ENCODE data around the gene SLC9A9. TPM values are rescaled to one million over a fixed set of nuclear protein-coding genes. Genes with fewer than 3 reads are reported as not detected.

The SLC9A9 gene
- polyA plus RNA-seq, 1 of the 3 experiments (the other 2 are of a cell fraction), result 0.05 TPM

DNA sequence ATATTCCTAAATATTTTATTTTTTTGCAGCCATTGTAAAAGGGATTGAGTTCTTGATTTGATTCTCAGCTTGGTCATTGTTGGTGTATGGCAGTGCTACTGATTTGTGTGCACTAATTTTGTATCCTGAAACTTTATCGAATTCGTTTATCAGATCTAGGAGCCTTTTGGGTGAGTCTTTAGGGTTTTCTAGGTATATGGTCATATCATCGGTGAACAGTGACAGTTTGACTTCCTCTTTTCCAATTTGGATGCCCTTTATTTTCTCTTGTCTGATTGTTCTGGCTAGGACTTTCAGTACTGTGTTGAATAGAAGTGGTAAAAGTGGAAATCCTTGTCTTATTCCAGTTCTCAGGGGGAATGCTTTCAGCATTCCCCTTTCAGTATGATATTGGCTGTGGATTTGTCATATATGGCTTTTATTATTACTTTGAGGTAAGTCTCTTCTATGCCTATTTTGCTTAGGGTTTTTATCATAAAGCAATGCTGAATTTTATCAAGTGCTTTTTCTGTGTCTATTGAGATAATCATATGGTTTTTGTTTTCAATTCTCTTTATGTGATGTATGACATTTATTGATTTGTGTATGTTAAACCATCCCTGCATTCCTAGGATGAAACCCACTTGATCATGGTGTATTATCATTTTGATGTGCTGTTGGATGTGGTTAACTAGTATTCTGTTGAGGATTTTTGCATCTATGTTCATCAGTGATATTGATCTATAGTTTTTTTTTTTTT is 11.4 kb upstream of the SLC9A9 start:
- no peak overlapping the region for H3K4me3 ChIP-seq (ENCODE audit: low read depth in 2 of 2, low read length in 1 of 2)
- H3K27me3 ChIP-seq (ENCODE audit: insufficient read depth), result no peaks in the 10 kb centered on the region; the same call in 1 of the 2 replicates
- no peaks in the 10 kb centered on the region for H3K9me3 ChIP-seq
- H2AFZ ChIP-seq (ENCODE audit: low read depth), result no peak overlapping the region
- WGBS (ENCODE audit: low lambda C conversion rate), result 10% methylated on average over 3 of the region's 3 CpGs
- no peak overlapping the region for H3K4me2 ChIP-seq
- H3K9ac ChIP-seq, result no peak overlapping the region
- H3F3A ChIP-seq (replicated peaks; ENCODE audit: insufficient read depth), result no peaks in the 10 kb centered on the region
- H3K27ac ChIP-seq (ENCODE audit: low read depth in 2 of 2, low read length in 1 of 2), result no peak overlapping the region
- CTCF ChIA-PET, result no interaction called here
- POLR2A ChIA-PET, result no interaction called here
- H3K4me1 ChIP-seq (ENCODE audit: control insufficient read depth in 1 of 2, insufficient read depth in 2 of 2, low read depth in 1 of 2, low read length in 1 of 2), result no peaks in the 10 kb centered on the region
- H3K36me3 ChIP-seq (replicated peaks in 1 of 2; ENCODE audit: control insufficient read depth in 1 of 2, insufficient read depth in 2 of 2, low read length in 1 of 2), result no peaks in the 10 kb centered on the region
- TF ChIP-seq RAD21 (IDR thresholded peaks at IDR 0.05; ENCODE audit: low read length) (no peak), POLR2AphosphoS5 (IDR thresholded peaks at IDR 0.05; ENCODE audit: low read depth, low read length) (no peak), SMC3 (IDR thresholded peaks at IDR 0.05; ENCODE audit: low read depth, low read length) (no peak), MXI1 (IDR thresholded peaks at IDR 0.05; ENCODE audit: low read depth, low read length) (no peak), NFIC (IDR thresholded peaks at IDR 0.05; ENCODE audit: borderline replicate concordance) (no peak)
- TF ChIP-seq, protein P1, sequence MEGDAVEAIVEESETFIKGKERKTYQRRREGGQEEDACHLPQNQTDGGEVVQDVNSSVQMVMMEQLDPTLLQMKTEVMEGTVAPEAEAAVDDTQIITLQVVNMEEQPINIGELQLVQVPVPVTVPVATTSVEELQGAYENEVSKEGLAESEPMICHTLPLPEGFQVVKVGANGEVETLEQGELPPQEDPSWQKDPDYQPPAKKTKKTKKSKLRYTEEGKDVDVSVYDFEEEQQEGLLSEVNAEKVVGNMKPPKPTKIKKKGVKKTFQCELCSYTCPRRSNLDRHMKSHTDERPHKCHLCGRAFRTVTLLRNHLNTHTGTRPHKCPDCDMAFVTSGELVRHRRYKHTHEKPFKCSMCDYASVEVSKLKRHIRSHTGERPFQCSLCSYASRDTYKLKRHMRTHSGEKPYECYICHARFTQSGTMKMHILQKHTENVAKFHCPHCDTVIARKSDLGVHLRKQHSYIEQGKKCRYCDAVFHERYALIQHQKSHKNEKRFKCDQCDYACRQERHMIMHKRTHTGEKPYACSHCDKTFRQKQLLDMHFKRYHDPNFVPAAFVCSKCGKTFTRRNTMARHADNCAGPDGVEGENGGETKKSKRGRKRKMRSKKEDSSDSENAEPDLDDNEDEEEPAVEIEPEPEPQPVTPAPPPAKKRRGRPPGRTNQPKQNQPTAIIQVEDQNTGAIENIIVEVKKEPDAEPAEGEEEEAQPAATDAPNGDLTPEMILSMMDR (IDR thresholded peaks at IDR 0.05), result no peak
- no peaks in the 10 kb centered on the region for H4K20me1 ChIP-seq (ENCODE audit: insufficient read depth)
- H3K9me2 ChIP-seq, result no peaks in the 10 kb centered on the region
- no peaks in the 10 kb centered on the region for H3K79me2 ChIP-seq (ENCODE audit: insufficient read depth)
- no peak for DNase-seq

DNA sequence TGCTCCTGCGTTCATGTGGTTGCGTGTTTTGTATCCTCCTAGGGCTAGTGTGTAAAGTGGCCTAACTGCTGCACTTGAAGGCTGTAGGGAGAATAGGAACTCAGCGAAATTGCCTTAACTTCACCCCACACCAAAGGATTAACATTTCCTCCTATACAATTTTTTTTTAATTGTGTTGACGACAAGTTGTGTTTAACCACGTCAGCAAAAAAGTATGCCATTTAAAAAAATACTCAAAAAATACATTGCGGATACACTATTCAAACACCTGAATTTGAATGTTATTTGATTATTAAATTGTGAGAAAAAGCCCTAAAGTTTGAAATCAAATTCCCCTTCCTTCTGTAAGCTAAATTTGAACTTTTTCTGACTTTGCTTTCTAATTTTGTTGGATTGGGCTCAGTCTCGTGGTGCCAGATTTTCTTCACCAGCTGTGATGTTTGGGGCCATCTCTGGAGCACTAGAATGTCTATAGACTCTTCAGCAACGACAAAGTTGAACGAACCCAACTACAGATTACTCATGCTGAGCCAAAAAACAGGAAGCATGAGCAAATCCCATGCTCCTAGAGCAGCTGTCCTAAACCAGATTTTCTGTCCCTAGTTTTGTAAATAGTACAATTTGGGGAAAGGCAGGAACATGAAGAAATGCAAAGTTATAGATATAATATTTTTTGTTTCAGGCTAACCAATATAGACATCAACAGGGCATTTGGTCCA is 8.1 kb upstream of the SLC9A9 start:
- Histone ChIP-seq H3K9me2 (no peaks in the 10 kb centered on the region), H3K36me3 (replicated peaks in 1 of 2; ENCODE audit: control insufficient read depth in 1 of 2, insufficient read depth in 2 of 2, low read length in 1 of 2) (no peaks in the 10 kb centered on the region), H3K27ac (ENCODE audit: low read depth in 2 of 2, low read length in 1 of 2) (no peak overlapping the region), H4K20me1 (ENCODE audit: insufficient read depth) (no peaks in the 10 kb centered on the region), H3K4me3 (ENCODE audit: low read depth in 2 of 2, low read length in 1 of 2) (no peak overlapping the region), H3K27me3 (ENCODE audit: insufficient read depth) (peaks cover 11% of the 10 kb centered on the region; the same call in 1 of the 2 replicates), H3K4me1 (ENCODE audit: control insufficient read depth in 1 of 2, insufficient read depth in 2 of 2, low read depth in 1 of 2, low read length in 1 of 2) (no peaks in the 10 kb centered on the region), H3F3A (replicated peaks; ENCODE audit: insufficient read depth) (no peaks in the 10 kb centered on the region), H3K79me2 (ENCODE audit: insufficient read depth) (no peaks in the 10 kb centered on the region), H3K9ac (no peak overlapping the region), H3K9me3 (no peaks in the 10 kb centered on the region), H3K4me2 (no peak overlapping the region), H2AFZ (ENCODE audit: low read depth) (no peak overlapping the region)
- ChIA-PET CTCF (no interaction called here), POLR2A (no interaction called here)
- no peak for DNase-seq
- no peak for TF ChIP-seq YY1 (IDR thresholded peaks at IDR 0.05; ENCODE audit: low read depth)
- TF ChIP-seq, protein P2, sequence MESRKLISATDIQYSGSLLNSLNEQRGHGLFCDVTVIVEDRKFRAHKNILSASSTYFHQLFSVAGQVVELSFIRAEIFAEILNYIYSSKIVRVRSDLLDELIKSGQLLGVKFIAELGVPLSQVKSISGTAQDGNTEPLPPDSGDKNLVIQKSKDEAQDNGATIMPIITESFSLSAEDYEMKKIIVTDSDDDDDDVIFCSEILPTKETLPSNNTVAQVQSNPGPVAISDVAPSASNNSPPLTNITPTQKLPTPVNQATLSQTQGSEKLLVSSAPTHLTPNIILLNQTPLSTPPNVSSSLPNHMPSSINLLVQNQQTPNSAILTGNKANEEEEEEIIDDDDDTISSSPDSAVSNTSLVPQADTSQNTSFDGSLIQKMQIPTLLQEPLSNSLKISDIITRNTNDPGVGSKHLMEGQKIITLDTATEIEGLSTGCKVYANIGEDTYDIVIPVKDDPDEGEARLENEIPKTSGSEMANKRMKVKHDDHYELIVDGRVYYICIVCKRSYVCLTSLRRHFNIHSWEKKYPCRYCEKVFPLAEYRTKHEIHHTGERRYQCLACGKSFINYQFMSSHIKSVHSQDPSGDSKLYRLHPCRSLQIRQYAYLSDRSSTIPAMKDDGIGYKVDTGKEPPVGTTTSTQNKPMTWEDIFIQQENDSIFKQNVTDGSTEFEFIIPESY (IDR thresholded peaks at IDR 0.05; ENCODE audit: borderline replicate concordance, low read depth), result no peak
- no peak for TF ChIP-seq SMC3 (IDR thresholded peaks at IDR 0.05; ENCODE audit: low read depth, low read length)
- TF ChIP-seq JUND (IDR thresholded peaks at IDR 0.05), result no peak
- TF ChIP-seq RAD21 (IDR thresholded peaks at IDR 0.05; ENCODE audit: low read length), result no peak
- no peak for TF ChIP-seq FOXM1 (IDR thresholded peaks at IDR 0.05; ENCODE audit: low read depth)
- TF ChIP-seq GABPA (IDR thresholded peaks at IDR 0.05; ENCODE audit: low read depth), result no peak
- TF ChIP-seq FOSL2 (IDR thresholded peaks at IDR 0.05; ENCODE audit: borderline replicate concordance, low read depth), result no peak
- TF ChIP-seq NRF1 (IDR thresholded peaks at IDR 0.05; ENCODE audit: low read depth, low read length), result no peak
- TF ChIP-seq, protein P3, sequence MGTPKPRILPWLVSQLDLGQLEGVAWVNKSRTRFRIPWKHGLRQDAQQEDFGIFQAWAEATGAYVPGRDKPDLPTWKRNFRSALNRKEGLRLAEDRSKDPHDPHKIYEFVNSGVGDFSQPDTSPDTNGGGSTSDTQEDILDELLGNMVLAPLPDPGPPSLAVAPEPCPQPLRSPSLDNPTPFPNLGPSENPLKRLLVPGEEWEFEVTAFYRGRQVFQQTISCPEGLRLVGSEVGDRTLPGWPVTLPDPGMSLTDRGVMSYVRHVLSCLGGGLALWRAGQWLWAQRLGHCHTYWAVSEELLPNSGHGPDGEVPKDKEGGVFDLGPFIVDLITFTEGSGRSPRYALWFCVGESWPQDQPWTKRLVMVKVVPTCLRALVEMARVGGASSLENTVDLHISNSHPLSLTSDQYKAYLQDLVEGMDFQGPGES (IDR thresholded peaks at IDR 0.05; ENCODE audit: low read depth, low read length), result no peak
- no peak for TF ChIP-seq MEF2A (IDR thresholded peaks at IDR 0.05; ENCODE audit: borderline replicate concordance, low read depth)
- WGBS (ENCODE audit: low lambda C conversion rate), result 5% methylated on average over 9 of the region's 9 CpGs

Measured in SK-N-SH (cell line).